SK-N-SH treated with all-trans-retinoic acid at 6 μM for 48 hours (cell line): ENCODE data around the gene PCARE.

Experiments
- ATAC-seq: fragments of 200-7000 bp; cut with Tn5 transposase; 3 replicates; pipeline ENCODE4 v1.9.1; 2020; ENCODE audit warnings: mild to moderate bottlenecking, moderate library complexity
- ARNTL ChIP-seq: fragments of 450-650 bp; formaldehyde crosslinking; IDR thresholded peaks from 2 replicates; pipeline ENCODE4 v1.5.0; 2020; ENCODE audit warnings: low read depth, mild to moderate bottlenecking, moderate library complexity, borderline replicate concordance
- BACH2 ChIP-seq: fragments of 250-450 bp; sonication (Bioruptor Pico); IDR thresholded peaks from 2 replicates; pipeline ENCODE4 v1.9.0; 2021; ENCODE audit warnings: mild to moderate bottlenecking, borderline replicate concordance
- CSDC2 ChIP-seq: fragments of 250-450 bp; sonication (Bioruptor Pico); IDR thresholded peaks from 2 replicates; pipeline ENCODE4 v1.5.0; 2020; ENCODE audit warnings: mild to moderate bottlenecking, moderate library complexity
- ESRRG ChIP-seq: fragments of 250-450 bp; sonication (Bioruptor Pico); IDR thresholded peaks from 2 replicates; pipeline ENCODE4 v1.6.1; 2021; ENCODE audit warnings: mild to moderate bottlenecking
- GLIS3 ChIP-seq: fragments of 250-450 bp; sonication (Bioruptor Pico); IDR thresholded peaks from 2 replicates; pipeline ENCODE4 v1.5.0; 2020; ENCODE audit warnings: mild to moderate bottlenecking, moderate library complexity
- ISL1 ChIP-seq: fragments of 250-450 bp; sonication (Bioruptor Pico); IDR thresholded peaks from 2 replicates; pipeline ENCODE4 v2.1.2; 2022; ENCODE audit warnings: mild to moderate bottlenecking, moderate library complexity
- OSR1 ChIP-seq: fragments of 250-450 bp; sonication (Bioruptor Pico); IDR thresholded peaks from 2 replicates; pipeline ENCODE4 v1.8.0; 2022; ENCODE audit warnings: moderate library complexity, mild to moderate bottlenecking, inconsistent platforms
- PATZ1 ChIP-seq: fragments of 250-450 bp; sonication (Bioruptor Pico); IDR thresholded peaks from 2 replicates; pipeline ENCODE4 v1.8.0; 2020; ENCODE audit warnings: mild to moderate bottlenecking, moderate library complexity, borderline replicate concordance
- PPARA ChIP-seq: fragments of 250-450 bp; sonication (Bioruptor Pico); IDR thresholded peaks from 2 replicates; pipeline ENCODE4 v1.5.0; 2020; ENCODE audit warnings: mild to moderate bottlenecking, borderline replicate concordance
- RARB ChIP-seq: fragments of 250-450 bp; sonication (Bioruptor Pico); IDR thresholded peaks from 2 replicates; pipeline ENCODE4 v1.8.0; 2021; ENCODE audit warnings: mild to moderate bottlenecking, moderate library complexity
- SNAI2 ChIP-seq: fragments of 250-450 bp; sonication (Bioruptor Pico); IDR thresholded peaks from 2 replicates; pipeline ENCODE4 v1.5.0; 2020; ENCODE audit warnings: mild to moderate bottlenecking, moderate library complexity
- TOX ChIP-seq: fragments of 250-450 bp; sonication (Bioruptor Pico); IDR thresholded peaks from 2 replicates; pipeline ENCODE4 v1.8.0; 2021; ENCODE audit warnings: mild to moderate bottlenecking, moderate library complexity, borderline replicate concordance
- TSHZ2 ChIP-seq: fragments of 250-450 bp; sonication (Bioruptor Pico); IDR thresholded peaks from 2 replicates; pipeline ENCODE4 v1.5.0; 2020; ENCODE audit warnings: mild to moderate bottlenecking, moderate library complexity
- ZC3H10 ChIP-seq: fragments of 250-450 bp; sonication (Bioruptor Pico); IDR thresholded peaks from 2 replicates; pipeline ENCODE4 v1.5.1; 2021; ENCODE audit warnings: mild to moderate bottlenecking, moderate library complexity
- ZFP30 ChIP-seq: fragments of 450-650 bp; formaldehyde crosslinking; IDR thresholded peaks from 2 replicates; pipeline ENCODE4 v1.5.0; 2022; ENCODE audit warnings: mild to moderate bottlenecking, moderate library complexity
- ZNF565 ChIP-seq: fragments of 450-650 bp; formaldehyde crosslinking; conservative IDR thresholded peaks from 2 replicates; pipeline ENCODE4 v1.5.0; 2020; ENCODE audit warnings: low read depth, mild to moderate bottlenecking, moderate library complexity
- ZNF70 ChIP-seq: fragments of 450-650 bp; formaldehyde crosslinking; IDR thresholded peaks from 2 replicates; pipeline ENCODE4 v1.5.0; 2020; ENCODE audit warnings: mild to moderate bottlenecking, moderate library complexity
- TF ChIP-seq, protein P1 (sequence below): fragments of 250-450 bp; sonication (Bioruptor Pico); IDR thresholded peaks from 2 replicates; pipeline ENCODE4 v1.5.1; 2021; ENCODE audit warnings: mild to moderate bottlenecking, moderate library complexity
- TF ChIP-seq, protein P2 (sequence below): fragments of 250-450 bp; sonication (Bioruptor Pico); IDR thresholded peaks from 2 replicates; pipeline ENCODE4 v1.5.1; 2020; ENCODE audit warnings: low read depth, mild to moderate bottlenecking, moderate library complexity

PCARE gene

GRCh38 chr2:29053223-29053622 is 21.1 kb downstream of the PCARE start:
- ATAC-seq = no peak; the same call in 2 of the 3 replicates
- TF ChIP-seq PATZ1 (CRISPR knock-in tag) (no peak), PPARA (no peak), CSDC2 (CRISPR knock-in tag) (no peak), ESRRG (CRISPR knock-in tag) (no peak), ZNF70 (CRISPR knock-in tag) (no peak)

DNA sequence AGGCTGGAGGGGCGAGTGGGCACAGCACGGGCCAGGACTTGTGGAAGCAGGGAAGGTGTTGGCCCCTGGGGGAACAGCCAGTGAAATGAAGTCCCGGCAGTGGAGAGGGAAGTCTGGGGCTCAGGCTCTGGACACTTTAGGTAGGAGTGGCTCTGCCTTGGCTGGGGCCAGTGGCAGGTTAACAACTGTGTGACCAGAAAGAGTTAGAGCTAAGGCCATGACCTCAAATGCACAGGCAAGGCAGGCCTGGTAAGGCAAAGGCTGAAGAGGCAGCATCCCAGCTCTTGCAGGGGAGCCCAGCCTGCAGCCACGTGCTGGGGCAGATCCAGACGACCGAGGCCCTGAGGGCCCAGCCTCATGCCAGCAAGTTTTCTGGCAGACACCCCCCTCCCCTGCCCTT is 21.5 kb downstream of the PCARE start:
- ATAC-seq = no peak; the same call in 2 of the 3 replicates
- TF ChIP-seq ARNTL (no peak), GLIS3 (CRISPR knock-in tag) (no peak), BACH2 (CRISPR knock-in tag) (no peak), TSHZ2 (CRISPR knock-in tag) (no peak)
- TF ChIP-seq, protein P1, sequence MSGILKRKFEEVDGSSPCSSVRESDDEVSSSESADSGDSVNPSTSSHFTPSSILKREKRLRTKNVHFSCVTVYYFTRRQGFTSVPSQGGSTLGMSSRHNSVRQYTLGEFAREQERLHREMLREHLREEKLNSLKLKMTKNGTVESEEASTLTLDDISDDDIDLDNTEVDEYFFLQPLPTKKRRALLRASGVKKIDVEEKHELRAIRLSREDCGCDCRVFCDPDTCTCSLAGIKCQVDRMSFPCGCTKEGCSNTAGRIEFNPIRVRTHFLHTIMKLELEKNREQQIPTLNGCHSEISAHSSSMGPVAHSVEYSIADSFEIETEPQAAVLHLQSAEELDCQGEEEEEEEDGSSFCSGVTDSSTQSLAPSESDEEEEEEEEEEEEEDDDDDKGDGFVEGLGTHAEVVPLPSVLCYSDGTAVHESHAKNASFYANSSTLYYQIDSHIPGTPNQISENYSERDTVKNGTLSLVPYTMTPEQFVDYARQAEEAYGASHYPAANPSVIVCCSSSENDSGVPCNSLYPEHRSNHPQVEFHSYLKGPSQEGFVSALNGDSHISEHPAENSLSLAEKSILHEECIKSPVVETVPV (CRISPR knock-in tag) = no peak

DNA sequence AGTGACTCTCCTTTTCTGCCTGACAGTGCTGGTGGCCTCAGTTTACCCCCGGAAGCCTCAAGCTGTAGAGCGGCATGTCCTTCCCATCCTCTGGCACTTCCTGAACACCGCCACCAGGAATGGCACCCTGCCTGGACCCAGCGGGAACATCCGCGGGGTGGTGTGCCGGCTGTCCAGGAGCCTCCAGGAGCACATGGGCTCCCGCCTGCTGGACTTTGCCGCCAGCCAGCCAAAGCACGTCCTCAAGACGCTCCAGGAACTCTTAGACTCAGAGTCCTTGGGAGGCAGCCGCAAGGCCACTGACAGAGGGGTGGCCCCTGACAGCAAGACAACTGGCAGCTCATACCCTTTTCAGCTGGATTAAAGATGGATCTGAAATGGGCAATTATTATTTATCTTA is 22.6 kb downstream of the PCARE start:
- TF ChIP-seq, protein P1 (CRISPR knock-in tag) = no peak
- no peak for ATAC-seq

DNA sequence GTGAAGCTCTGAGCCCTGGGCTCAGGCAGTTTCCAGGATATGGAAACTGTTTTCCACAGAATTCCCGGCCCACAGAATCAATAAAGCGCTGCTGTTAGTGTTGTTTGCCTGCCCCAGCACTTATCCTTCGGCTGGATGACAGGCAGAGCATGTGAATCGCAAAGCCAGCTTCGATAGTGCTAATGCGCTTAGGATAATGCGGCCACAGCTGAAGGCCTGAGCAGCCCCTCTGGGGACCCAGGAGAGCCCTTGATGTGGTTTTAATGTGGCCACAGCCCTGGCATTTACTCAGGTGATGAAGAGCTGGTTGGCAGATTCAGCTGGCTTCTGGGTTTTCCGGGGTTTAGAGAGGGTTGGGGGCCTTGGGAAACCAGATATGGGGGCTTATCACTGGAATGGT is 23.7 kb downstream of the PCARE start:
- TF ChIP-seq RARB (CRISPR knock-in tag) (no peak), SNAI2 (CRISPR knock-in tag) (no peak), BACH2 (CRISPR knock-in tag) (no peak), OSR1 (CRISPR knock-in tag) (no peak), ARNTL (no peak), PATZ1 (CRISPR knock-in tag) (no peak), ZC3H10 (CRISPR knock-in tag) (no peak), PPARA (no peak), ESRRG (CRISPR knock-in tag) (no peak), TSHZ2 (CRISPR knock-in tag) (no peak), ZNF70 (CRISPR knock-in tag) (no peak), ISL1 (no peak), ZFP30 (no peak), CSDC2 (CRISPR knock-in tag) (no peak), GLIS3 (CRISPR knock-in tag) (no peak), TOX (CRISPR knock-in tag) (no peak), ZNF565 (CRISPR knock-in tag) (no peak)
- TF ChIP-seq, protein P2, sequence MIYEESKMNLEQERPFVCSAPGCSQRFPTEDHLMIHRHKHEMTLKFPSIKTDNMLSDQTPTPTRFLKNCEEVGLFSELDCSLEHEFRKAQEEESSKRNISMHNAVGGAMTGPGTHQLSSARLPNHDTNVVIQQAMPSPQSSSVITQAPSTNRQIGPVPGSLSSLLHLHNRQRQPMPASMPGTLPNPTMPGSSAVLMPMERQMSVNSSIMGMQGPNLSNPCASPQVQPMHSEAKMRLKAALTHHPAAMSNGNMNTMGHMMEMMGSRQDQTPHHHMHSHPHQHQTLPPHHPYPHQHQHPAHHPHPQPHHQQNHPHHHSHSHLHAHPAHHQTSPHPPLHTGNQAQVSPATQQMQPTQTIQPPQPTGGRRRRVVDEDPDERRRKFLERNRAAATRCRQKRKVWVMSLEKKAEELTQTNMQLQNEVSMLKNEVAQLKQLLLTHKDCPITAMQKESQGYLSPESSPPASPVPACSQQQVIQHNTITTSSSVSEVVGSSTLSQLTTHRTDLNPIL (CRISPR knock-in tag) = no peak
- TF ChIP-seq, protein P1 (CRISPR knock-in tag) = no peak
- no peak for ATAC-seq
